NCI-H446 (cell line): Measurements from ENCODE around the gene STKLD1.
A peak's percentile ranks its signal among the peaks of the same experiment; 100 is the strongest.
"Not testable (repeated sequence)": the region's sequence is repeated elsewhere in the genome, so short reads cannot be mapped to it uniquely, and the experiment has no call there.

Experiments used
- DNase-seq, 2 experiments: peaks; one replicate each; lab custom pipeline; 2025; lab: John Stamatoyannopoulos, UW

The STKLD1 gene

DNA sequence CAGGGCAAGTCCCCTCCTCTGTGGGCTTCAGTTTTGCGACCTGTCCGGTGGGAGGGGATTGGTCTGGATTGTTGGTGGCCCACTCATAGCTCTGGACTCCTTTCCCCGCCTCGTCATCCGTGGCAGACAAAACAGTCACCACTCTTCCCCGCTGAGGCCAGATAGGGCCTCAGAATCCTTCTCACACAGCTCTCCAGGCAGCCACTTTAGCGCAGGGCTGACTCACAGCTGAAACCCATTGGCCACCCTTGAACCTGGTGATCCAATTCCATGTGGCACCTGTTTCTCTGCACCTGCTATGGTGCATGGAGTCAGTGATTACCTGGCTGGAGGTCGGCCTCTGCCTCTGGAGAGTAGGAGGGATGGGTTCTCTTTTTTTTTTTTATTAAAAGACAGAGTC lies 67.8 kb downstream of the STKLD1 start:
- no peak for DNase-seq

DNA sequence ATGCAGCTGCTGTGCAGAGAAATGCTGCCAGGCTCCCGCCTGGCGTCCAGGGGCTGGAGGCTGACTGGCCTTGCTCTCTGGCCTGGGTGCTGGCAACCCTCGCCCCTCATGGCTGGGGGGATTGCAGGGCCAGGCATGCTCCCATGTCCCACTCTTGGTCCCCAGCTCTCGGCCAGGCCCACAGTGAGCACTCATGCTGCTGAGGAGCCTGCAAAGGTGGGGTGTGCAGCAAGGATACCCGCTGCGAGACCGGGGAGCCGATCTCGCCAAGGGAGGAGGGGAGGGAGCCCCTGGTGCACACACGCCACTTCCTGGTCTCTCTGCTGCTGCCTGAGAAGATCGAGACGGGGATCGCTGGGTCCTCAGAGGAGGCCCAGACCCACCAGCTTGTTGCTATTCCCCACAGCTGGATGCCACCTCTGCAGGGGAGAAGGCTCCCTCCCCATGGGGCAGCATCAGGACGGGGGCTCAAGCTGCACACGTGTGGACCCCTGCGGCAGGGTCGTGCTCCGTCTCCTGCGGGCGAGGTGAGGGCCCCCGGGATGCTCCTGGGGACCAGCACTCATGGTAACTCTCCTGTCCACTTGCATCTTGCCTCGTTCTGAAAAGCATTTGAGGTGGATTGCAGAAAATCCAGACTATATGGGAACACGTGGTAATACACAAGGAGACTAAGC lies 69.3 kb downstream of the STKLD1 start:
- DNase-seq: no peak

GRCh38 chr9:133448487-133448972 lies 72.4 kb downstream of the STKLD1 start:
- no peak for DNase-seq

GRCh38 chr9:133449760-133450159 lies 73.6 kb downstream of the STKLD1 start:
- no peak for DNase-seq

DNA sequence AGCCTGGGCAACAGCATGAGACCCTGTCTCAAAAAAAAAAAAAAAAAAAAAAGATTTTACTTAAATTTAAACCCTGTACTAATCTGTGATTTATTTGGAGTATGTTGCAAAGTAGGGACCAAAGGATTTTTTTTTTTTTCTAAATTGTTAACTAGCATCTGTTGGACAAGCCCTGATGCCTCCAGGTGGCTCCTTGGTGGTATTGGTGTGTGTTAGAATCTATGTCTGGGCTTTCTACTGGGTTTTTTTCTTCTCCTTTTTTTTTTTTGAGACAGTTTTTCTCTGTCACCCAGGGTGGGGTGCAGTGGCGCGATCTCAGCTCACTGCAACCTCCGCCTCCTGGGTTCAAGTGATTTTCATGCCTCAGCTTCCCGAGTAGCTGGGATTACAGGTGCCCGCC lies 75.7 kb downstream of the STKLD1 start:
- not testable (repeated sequence) for DNase-seq

GRCh38 chr9:133452562-133452961 lies 76.4 kb downstream of the STKLD1 start:
- no peak for DNase-seq

GRCh38 chr9:133453651-133454050 lies 77.5 kb downstream of the STKLD1 start:
- DNase-seq: peak in 1 of 2 experiments; percentile 23

GRCh38 chr9:133454325-133454724 lies 78.2 kb downstream of the STKLD1 start:
- DNase-seq: no peak

DNA sequence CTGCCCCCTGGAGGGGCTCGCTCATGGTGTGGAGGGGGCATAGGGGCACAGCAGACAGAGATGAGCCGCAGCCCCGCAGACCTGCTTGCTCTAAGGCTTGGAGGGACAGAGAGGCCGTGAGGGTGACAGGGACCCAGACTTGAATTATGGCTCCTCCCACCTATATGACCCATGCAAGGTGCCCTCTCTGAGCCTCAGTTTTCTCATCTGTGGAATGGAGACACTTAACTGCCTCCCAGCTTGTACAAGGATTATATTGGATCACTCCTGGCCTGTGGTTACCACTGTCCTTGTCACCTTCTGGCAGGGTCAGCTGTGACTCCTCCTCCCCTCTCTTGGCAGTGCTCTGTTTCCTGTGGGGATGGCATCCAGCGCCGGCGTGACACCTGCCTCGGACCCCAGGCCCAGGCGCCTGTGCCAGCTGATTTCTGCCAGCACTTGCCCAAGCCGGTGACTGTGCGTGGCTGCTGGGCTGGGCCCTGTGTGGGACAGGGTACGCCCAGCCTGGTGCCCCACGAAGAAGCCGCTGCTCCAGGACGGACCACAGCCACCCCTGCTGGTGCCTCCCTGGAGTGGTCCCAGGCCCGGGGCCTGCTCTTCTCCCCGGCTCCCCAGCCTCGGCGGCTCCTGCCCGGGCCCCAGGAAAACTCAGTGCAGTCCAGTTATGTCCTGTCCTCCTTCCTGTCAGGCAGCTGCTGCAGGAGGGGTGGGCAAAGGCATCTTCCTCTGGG lies 78.9 kb downstream of the STKLD1 start:
- no peak for DNase-seq
